GM18519 (cell line): ENCODE data around the gene PYGM.
"Not testable (repeated sequence)": the region's sequence is repeated elsewhere in the genome, so short reads cannot be mapped to it uniquely, and the experiment has no call there.

ENCODE experiments used
- ATAC-seq: cut with Tn5 transposase; IDR thresholded peaks from one replicate; pipeline ENCODE4 v1.9.1; 2021; ENCODE audit warnings: mild to moderate bottlenecking, moderate library complexity; ENCODE audit not compliant: unreplicated experiment, low FRiP score

Gene PYGM

GRCh38 chr11:64701956-64702355 lies 57.8 kb downstream of the PYGM start:
- ATAC-seq, result not testable (repeated sequence)

GRCh38 chr11:64698427-64698826 lies 61.3 kb downstream of the PYGM start:
- ATAC-seq, result no peak

- no peak for ATAC-seq
Measured at GRCh38 chr11:64697663-64698375, 62.0 kb downstream of the PYGM start.
